ENCODE data around the gene CLPTM1.
"Not testable (repeated sequence)": the region's sequence is repeated elsewhere in the genome, so short reads cannot be mapped to it uniquely, and the experiment has no call there.

Gene CLPTM1

GRCh38 chr19:44942067-44942571, 13.1 kb upstream of the CLPTM1 start, which contains the start of gene APOC4:
APOC4 (plus strand) TSS chr19:44942237; CDS start chr19:44942278, 41 bp downstream.
- no peak for FAIRE-seq

DNA sequence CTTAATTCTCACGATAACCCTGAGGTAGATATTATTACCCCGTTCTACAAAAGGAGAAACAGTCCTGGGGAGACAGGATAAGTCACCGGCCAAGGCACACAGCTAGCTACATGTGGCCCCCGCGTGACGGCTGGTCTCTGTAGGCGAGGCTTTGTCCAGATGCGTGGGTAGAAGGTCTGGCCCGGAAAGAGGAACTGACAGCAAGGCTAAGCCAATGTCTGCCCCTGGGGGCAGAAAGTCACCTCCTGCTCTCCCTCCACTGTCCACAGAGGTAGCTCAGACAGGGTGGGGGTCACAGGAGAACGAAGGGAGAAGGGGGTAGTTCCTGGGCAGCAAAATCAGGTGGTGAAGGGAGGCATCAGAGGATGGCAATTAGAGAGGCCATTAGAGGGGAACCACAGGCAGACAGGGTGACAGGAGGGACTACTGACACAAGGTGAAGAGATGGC, 11.4 kb upstream of the CLPTM1 start:
- FAIRE-seq = no peak

DNA sequence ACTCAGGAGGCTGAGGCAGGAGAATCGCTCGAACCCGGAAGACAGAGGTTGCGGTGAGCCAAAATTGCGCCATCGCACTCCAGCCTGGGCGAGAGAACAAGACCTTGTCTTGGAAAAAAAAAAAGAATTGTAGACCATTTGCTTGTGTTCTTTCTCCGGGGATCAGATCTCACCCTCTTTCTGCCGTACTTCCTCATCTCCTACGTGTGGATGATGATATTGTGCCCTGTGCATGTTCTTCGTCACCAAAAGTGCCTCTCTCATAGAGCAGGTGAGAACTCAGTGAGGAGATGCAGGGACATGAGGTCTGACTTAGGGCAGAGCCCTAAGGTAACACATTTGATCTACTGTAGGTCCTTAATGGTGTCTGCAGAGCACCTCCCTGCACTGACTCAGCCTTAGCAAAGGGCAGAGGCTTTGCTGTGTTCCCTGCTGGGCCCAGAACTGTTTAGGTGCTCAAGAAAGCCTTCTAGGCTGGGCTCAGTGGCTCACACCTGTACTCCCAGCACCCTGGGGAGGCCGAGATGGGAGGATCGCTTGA, 8.1 kb upstream of the CLPTM1 start:
- no peak for FAIRE-seq

GRCh38 chr19:44948237-44948636, 6.9 kb upstream of the CLPTM1 start:
- FAIRE-seq = no peak

- FAIRE-seq = no peak
These were observed 6.3 kb upstream of the CLPTM1 start for GRCh38 chr19:44948763-44949374.

DNA sequence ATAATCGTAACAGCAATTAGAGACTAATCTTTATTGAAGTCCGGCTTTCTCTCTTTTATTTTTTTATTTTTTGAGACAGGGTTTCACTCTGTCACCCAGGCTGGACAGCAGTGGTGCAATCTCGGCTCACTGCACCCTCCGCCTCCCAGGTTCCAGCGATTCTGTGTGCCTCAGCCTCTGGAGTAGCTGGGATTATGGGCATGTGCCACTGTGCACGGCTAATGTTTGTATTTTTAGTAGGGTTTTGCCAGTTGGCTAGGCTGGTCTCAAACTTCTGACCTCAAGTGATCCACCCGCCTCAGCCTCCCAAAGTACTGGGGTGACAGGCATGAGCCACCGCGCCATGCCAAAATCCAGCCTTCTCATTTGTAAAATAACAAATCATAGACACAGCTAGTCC, 5.6 kb upstream of the CLPTM1 start:
- FAIRE-seq = no peak

DNA sequence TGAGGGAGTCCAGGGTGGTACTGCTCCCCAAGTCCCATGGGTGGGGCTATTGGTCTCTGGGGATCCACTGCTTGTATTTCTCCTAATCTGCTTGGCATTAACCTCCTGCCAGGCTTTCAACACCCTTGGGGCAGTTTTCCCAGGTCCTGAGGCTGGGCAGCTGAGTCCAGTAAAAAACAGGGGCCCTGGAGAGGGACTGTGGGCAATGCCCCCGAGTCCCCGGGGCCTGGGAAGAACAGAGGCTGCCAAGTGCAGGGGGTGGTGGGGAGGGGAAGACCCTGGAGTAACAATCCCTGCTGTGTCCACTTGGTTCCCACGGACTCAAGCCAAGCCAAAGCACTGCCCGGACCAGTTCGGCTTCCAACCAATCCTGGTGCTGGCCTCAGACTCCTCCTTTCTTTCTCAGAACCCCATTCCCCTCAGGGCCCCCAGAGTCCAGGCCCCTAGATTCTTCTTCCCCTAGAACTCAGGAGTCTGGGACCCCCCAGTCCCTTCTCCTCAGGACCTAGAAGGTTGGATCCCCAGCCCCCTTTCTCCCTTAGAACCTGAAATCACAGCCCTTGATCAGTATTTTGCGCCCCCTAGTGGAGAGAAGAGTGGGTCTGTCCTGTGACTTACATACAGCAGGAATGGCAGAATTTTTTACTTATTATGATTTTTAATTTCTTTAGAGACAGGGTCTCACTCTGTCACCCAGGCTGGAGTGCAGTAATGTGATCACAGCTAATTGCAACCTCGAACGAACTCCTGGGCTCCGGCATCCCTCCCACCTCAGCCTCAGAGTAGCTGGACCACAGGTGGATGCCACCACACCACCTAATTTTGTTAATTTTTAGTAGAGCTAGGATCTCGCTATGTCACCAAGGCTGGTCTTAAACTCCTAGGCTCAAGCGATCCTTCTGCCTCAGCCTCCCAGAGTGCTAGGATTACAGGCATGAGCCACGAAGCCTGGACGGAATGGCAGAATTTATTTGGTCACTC, 3.7 kb upstream of the CLPTM1 start:
- no peak for FAIRE-seq

- no peak for FAIRE-seq
These were observed 917 bp upstream of the CLPTM1 start for GRCh38 chr19:44954278-44954648.

- no peak for FAIRE-seq
These were observed 592 bp downstream of the CLPTM1 start for GRCh38 chr19:44955505-44956439.

DNA sequence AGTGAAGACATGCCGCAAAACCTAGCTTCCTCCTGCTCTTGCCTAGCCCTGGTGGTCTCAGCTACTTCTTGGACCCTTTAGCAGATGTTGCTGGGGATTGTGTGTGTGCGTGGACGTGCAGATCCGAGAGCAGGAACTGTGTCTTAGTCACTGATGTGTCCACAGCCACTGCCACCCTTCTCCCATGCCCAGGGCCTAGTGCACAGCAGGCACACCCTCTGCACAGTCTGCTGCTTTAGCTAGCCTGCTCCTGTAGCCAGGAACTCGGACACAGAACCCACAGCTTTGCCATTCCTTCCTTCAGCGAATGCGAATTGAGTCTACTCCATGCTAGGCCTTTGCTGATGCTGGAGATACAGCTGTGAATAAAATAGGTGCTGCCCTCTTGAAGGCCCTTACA, 2.3 kb downstream of the CLPTM1 start:
- FAIRE-seq = no peak

GRCh38 chr19:44958090-44958489, 2.9 kb downstream of the CLPTM1 start:
- no peak for FAIRE-seq

DNA sequence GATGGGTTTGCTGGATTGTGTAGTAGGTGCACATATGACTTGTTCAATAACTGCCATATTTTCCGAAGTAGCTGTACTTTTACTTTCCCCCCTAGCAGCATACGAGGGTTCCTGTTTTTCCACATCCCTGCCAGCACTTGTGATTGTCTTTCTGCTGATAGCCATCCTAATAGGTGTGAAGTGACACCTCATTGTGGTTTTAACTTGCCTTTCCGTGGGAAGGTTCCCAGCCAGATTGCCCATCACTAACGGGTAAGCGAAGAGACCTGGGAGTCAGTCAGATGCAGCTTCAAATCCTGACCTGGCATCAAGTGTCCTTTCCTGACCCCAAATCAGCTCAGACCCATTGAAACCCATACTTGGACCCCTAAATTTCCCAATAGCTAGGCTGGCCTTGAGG, 4.5 kb downstream of the CLPTM1 start:
- no peak for FAIRE-seq

DNA sequence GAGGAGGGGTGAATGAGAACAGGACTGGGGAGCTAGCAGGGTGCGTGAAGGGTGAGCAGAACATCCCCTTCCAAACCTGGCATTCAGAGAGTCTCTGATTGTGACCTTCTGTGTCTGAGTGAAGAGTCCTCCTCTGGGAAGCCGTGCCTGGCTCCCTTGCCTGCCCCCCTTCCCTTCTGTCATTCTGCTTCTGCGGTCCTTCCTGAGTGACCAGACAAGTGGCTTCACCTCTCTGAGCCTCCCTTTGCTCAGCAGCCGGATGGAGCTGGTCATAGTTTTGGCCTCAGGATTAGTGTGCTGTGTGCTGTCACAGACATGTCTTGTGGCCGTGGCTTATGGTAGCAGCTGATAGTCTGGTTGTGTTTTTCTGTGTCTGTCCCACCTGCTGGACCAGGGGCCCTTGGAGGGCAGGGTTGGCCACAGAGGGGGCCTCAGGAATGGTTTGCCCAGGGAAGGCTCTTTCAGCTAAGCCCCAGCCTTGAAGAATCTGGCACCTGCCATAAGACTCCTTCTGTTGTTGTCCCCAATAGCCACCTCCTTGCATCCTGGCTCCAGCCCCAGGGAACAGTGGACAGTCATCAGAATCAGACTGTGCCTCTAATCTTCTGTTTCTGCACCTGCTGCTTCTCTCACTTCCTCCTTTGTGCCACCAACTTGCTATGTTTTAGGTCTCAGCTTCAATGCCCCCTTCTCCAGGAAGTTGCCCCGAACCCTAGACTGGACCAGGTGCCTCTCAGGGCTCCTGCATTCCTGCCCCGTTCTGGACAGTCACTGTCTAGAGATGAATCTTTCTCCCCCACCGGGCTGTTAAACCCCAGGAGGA, 5.9 kb downstream of the CLPTM1 start:
- no peak for FAIRE-seq

DNA sequence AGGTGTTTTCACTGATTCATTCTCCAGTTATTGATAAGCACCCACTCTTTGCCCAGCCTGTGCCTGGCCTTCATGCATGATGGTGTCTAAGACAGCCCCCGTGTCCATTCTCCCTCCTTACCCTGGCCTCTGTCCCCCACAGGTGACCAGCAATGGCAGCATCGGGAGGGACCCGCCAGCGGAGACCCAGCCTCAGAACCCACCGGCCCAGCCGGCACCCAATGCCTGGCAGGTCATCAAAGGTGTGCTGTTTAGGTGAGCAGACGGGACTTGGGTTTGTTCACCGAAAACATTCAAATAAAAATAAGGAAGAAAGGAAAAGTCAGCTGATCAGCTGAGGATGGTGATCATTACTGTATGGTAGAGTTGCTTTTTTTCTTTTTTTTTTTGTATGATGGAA, 6.6 kb downstream of the CLPTM1 start:
- no peak for FAIRE-seq

DNA sequence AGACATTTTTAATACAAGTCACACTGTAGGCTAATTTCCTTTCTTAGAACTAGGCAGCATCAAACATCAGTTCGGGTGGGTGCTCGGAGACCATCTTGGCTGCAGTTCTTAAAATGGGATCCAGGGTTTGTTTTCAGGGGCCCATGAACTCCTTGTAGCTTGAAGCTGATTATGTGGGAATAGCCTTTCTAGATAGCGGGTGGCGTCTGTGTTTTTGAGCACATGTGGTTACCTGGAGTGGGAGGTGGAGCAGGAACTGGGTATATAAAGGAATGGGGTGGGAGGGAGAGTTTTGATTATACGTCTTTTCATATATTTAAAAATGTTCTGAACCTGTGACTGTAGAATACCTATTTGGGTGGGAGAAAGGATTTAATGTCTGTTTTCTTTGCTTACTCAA, 12.9 kb downstream of the CLPTM1 start:
- no peak for FAIRE-seq

- FAIRE-seq = no peak
These were observed 13.5 kb downstream of the CLPTM1 start for GRCh38 chr19:44968670-44969069.

GRCh38 chr19:44969437-44969836, 14.3 kb downstream of the CLPTM1 start:
- FAIRE-seq = no peak

GRCh38 chr19:44971451-44971850, 16.3 kb downstream of the CLPTM1 start:
- not testable (repeated sequence) for FAIRE-seq

- no peak for FAIRE-seq
These were observed 17.6 kb downstream of the CLPTM1 start for GRCh38 chr19:44972802-44973201.

GRCh38 chr19:44973982-44974735, 19.0 kb downstream of the CLPTM1 start:
- FAIRE-seq = no peak

DNA sequence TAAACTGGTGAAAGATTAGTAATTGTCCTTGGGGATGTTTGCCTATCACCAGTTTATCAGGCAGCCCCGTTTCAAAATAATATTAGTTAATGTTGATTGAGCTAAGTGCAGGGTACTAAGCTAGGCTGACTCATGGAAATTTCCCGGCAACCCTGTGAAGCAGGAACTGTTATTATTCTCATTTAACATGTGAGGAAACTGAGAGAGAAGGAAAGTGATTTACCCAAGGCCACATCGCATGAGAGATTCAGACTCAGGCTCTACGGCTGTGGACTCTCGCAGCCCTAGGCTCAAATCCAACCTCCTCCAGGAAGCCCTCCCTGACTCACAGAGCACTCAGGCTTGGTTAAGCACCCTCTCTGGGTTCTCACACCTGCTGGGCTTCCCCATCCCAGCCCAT, 19.7 kb downstream of the CLPTM1 start:
- FAIRE-seq = no peak

All from colon (tissue), 2 donors.